Measurements from ENCODE around the gene NAT9. TPM values are rescaled to one million over a fixed set of nuclear protein-coding genes. Genes with fewer than 3 reads are reported as not detected.

NAT9 gene
- polyA plus RNA-seq, 2 of the 4 experiments (the other 2 are of a cell fraction): 43.4 to 71.4 TPM

DNA sequence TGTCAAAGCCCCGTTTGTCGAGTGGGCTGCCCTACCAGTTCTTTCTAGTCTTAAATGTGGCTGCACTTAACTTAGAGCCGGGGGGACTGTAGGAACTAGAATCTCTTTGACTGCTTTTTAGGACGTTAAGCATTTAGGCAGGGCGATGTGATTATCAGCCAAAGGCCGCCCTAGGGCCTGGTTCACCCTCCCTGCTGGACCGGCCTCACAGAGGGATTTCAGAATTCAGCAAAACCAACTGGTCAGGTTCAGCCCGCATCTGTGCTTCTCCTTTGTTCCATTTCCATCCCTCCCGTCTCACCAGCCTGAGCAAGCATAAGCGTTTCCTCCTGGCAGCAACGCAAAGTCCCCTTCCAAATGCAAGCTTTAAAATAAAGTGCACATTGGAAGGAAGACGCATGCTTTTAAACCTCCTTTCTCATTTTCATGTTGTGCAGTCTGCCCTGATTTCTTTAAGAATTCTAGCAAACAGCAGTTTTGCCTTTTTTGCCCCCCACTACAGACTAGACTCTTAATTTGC lies 16.5 kb upstream of the NAT9 start:
- H3K4me2 ChIP-seq: no peak overlapping the region
- no peak for TF ChIP-seq CBX2 (IDR thresholded peaks at IDR 0.05; ENCODE audit: borderline replicate concordance, low read depth)
- no peak for TF ChIP-seq JUN (IDR thresholded peaks at IDR 0.05)
- TF ChIP-seq RARB (CRISPR knock-in tag; IDR thresholded peaks at IDR 0.05): no peak
- TF ChIP-seq ESRRA (IDR thresholded peaks at IDR 0.05; ENCODE audit: borderline replicate concordance, low read length): no peak
- no peak for TF ChIP-seq ELK1 (IDR thresholded peaks at IDR 0.05; ENCODE audit: low read depth, low read length)
- no peaks in the 10 kb centered on the region for H3K4me1 ChIP-seq
- ATAC-seq (no peak), FAIRE-seq (no peak), DNase-seq (ENCODE audit: low read depth in 1 of 2, low spot score in 1 of 2) (no peak)
- no peak overlapping the region for H3K27ac ChIP-seq
- ChIA-PET CTCF (interaction anchor here (0.6 to 53.6 kb wide), 20 partner anchors 8 to 196 kb away, joined by 3 to 1302 read pairs (median 14); partner anchors contain the start of genes FDXR, GRIN2C, NAT9 and RAB37), POLR2A (no interaction called here)
- no peak overlapping the region for H3K4me3 ChIP-seq
- 89% methylated on average over 12 of the region's 12 CpGs for WGBS (ENCODE audit: missing lambda C conversion rate)
- no peaks in the 10 kb centered on the region for H3K9me3 ChIP-seq

GRCh38 chr17:74790161-74791058 lies 14.3 kb upstream of the NAT9 start:
- FAIRE-seq (no peak), ATAC-seq (no peak), DNase-seq (ENCODE audit: low read depth in 1 of 2, low spot score in 1 of 2) (no peak)
- 86% methylated on average over 21 of the region's 21 CpGs for WGBS (ENCODE audit: missing lambda C conversion rate)
- H3K27ac ChIP-seq: no peak overlapping the region
- H3K4me2 ChIP-seq: no peak overlapping the region
- TF ChIP-seq HOXA7 (CRISPR knock-in tag; IDR thresholded peaks at IDR 0.05) (no peak), KDM1A (IDR thresholded peaks at IDR 0.05; ENCODE audit: low read depth) (no peak), ZNF302 (CRISPR knock-in tag; IDR thresholded peaks at IDR 0.05) (no peak), RFX5 (IDR thresholded peaks at IDR 0.05) (no peak), CHD2 (IDR thresholded peaks at IDR 0.05; ENCODE audit: low read length, partially characterized antibody) (no peak), NPAS2 (CRISPR knock-in tag; IDR thresholded peaks at IDR 0.05; ENCODE audit: borderline replicate concordance) (no peak), MAFK (IDR thresholded peaks at IDR 0.05; ENCODE audit: partially characterized antibody) (no peak), KDM5A (IDR thresholded peaks at IDR 0.05) (no peak), CBX2 (IDR thresholded peaks at IDR 0.05; ENCODE audit: borderline replicate concordance, low read depth) (no peak), NFE2L2 (conservative IDR thresholded peaks at IDR 0.05; ENCODE audit: low read length) (no peak), GATA3 (IDR thresholded peaks at IDR 0.05; ENCODE audit: borderline replicate concordance) (no peak), MAZ (IDR thresholded peaks at IDR 0.05; ENCODE audit: borderline replicate concordance, low read depth, low read length) (no peak), NR3C1 (IDR thresholded peaks at IDR 0.05) (no peak), FOXS1 (CRISPR knock-in tag; IDR thresholded peaks at IDR 0.05) (no peak), CEBPB (IDR thresholded peaks at IDR 0.05) (no peak), TP53 (CRISPR knock-in tag; IDR thresholded peaks at IDR 0.05) (no peak)
- TF ChIP-seq, protein P1, sequence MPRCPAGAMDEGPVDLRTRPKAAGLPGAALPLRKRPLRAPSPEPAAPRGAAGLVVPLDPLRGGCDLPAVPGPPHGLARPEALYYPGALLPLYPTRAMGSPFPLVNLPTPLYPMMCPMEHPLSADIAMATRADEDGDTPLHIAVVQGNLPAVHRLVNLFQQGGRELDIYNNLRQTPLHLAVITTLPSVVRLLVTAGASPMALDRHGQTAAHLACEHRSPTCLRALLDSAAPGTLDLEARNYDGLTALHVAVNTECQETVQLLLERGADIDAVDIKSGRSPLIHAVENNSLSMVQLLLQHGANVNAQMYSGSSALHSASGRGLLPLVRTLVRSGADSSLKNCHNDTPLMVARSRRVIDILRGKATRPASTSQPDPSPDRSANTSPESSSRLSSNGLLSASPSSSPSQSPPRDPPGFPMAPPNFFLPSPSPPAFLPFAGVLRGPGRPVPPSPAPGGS (IDR thresholded peaks at IDR 0.05): no peak
- no peaks in the 10 kb centered on the region for H3K9me3 ChIP-seq
- ChIA-PET CTCF (interaction anchor here (0.6 to 53.6 kb wide), 47 partner anchors 10 to 1507 kb away, joined by 3 to 1302 read pairs (median 5); partner anchors contain the start of genes CD300LF, FDXR, GRIN2C and MRPL58), POLR2A (interaction anchor here (0.7 to 1.8 kb wide), 2 partner anchors 41 to 83 kb away, joined by 3 to 6 read pairs; partner anchors contain the start of gene FDXR)
- no peaks in the 10 kb centered on the region for H3K4me1 ChIP-seq
- H3K4me3 ChIP-seq: no peak overlapping the region

All from A549 (cell line).